Esophagus squamous epithelium (tissue), 5 donors: ENCODE results near the gene PPP1R14C. TPM values are rescaled to one million over a fixed set of nuclear protein-coding genes. Genes with fewer than 3 reads are reported as not detected.

Experiments used
- DNase-seq: peaks from one replicate; lab custom pipeline; 2025; lab: John Stamatoyannopoulos, UW
- H3K27ac ChIP-seq, 4 donors: fragments of 200-600 bp; sonication (generic); one replicate each; pipeline ENCODE4 v1.5.1; 2016 to 2019; ENCODE audit warnings: mild to moderate bottlenecking in 1 of 4
- H3K27me3 ChIP-seq, 4 donors: fragments of 200-600 bp; sonication (generic); 1 replicate in 3 of 4; 2 replicates in 1 of 4; pipeline versions ENCODE4 v1.5.1 to v1.6.0; 2017 to 2021; ENCODE audit warnings: antibody characterized with exemption in 1 of 4
- H3K36me3 ChIP-seq, 3 donors: fragments of 200-600 bp; sonication (generic); one replicate each; pipeline ENCODE4 v1.5.1; 2016 to 2019
- H3K4me1 ChIP-seq, 3 donors: fragments of 200-600 bp; sonication (generic); one replicate each; pipeline ENCODE4 v1.5.1; 2017 to 2019
- H3K4me3 ChIP-seq, 4 donors: fragments of 200-600 bp; sonication (generic); 1 replicate in 3 of 4; 2 replicates in 1 of 4; pipeline ENCODE4 v1.5.1; 2016 to 2019; ENCODE audit warnings: mild to moderate bottlenecking in 2 of 4, moderate library complexity in 1 of 4
- H3K9me3 ChIP-seq, 3 donors: fragments of 200-600 bp; sonication (generic); one replicate each; pipeline ENCODE4 v1.5.1; 2016 to 2019
- CTCF ChIP-seq, 6 experiments: fragments of 450-650 bp in 4 of 6; fragments of 200-600 bp in 2 of 6; sonication (generic) in 2 of 6; IDR thresholded peaks; one replicate each; pipeline ENCODE4 v1.5.1; 2016 to 2019; ENCODE audit warnings: antibody characterized with exemption in 6 of 6, mild to moderate bottlenecking in 4 of 6, moderate library complexity in 4 of 6
- POLR2A ChIP-seq, 4 donors: fragments of 450-650 bp; IDR thresholded peaks; one replicate each; pipeline ENCODE4 v1.6.1; 2017; ENCODE audit warnings: antibody characterized with exemption in 4 of 4, mild to moderate bottlenecking in 4 of 4, moderate library complexity in 3 of 4
- WGBS, 2 donors: methylation state at CpG; one replicate each; pipeline ENCODE4 v1.1.5; 2018; 5-methylcytosine and 5-hydroxymethylcytosine counted together
- intact Hi-C: fragments of 100-400 bp; cut with DNase I; formaldehyde crosslinking; loops from one replicate; pipeline ENCODE4 v1.15.0; 2022
- total RNA-seq, 4 donors: library from RNA; depleted of rRNA; stranded (reverse); fragments of >200 nt; gene quantifications; one replicate each; pipeline ENCODE4 v1.1.0, GENCODE V29; 2016
- donor health status: DM: yes; HTN: yes; CAD: no.

The PPP1R14C gene
- total RNA-seq, 4 donors from 2014 or later, result 9.3 to 27.8 (median 21.3) TPM

DNA sequence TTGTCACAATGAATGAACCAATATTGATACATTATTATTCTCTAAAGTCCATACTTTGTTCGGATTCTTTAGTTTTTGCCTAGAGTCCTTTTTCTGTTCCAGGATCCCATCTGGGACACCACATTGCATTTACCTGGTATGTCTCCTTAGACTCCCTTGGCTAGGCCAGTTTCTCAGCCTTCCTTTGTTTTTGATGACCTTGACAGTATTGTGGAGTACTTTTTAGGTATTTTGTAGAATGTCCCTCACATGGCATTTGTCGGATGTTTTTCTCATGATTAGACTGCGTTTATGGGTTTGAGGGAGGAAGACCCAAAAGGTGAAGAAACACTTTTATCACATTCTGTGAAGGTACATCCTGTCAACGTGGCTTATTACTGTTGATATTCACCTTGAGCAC lies 16.9 kb downstream of the PPP1R14C start:
- TF ChIP-seq POLR2A (IDR thresholded peaks at IDR 0.05), result no peak
- no peak for TF ChIP-seq CTCF (IDR thresholded peaks at IDR 0.05)
- no peak overlapping the region for H3K27ac ChIP-seq
- no peaks in the 10 kb centered on the region for H3K9me3 ChIP-seq
- intact Hi-C loops, result no loop called here
- 64 to 75% methylated on average over 4 of the region's 4 CpGs for WGBS, 2 donors
- peaks cover 0 to 30% (median 7%) of the 10 kb centered on the region in 3 donors for H3K4me1 ChIP-seq
- H3K4me3 ChIP-seq, result no peak overlapping the region
- H3K36me3 ChIP-seq, result no peaks in the 10 kb centered on the region
- peaks cover 0 to 11% (median 0%) of the 10 kb centered on the region in 4 donors for H3K27me3 ChIP-seq
- no peak for DNase-seq

DNA sequence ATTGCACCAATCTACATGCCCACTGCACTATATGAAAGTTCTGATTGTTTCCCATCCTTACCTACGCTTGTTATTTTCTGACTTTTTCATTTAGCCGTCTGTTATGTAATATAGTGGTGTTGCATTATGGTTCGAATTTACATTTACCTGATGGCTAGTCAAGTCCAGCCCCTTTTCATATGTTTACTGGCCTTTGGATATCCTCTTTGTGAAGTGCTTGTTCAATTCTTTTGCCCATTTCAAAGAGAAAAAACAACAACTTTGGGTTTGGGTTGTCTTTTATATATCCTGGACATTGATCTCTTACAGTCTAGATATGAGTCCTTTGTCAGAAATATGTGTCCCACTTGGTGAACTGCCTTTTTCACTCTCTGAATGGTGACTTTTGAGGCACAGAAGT lies 21.1 kb downstream of the PPP1R14C start:
- intact Hi-C loops, result no loop called here
- WGBS, 2 donors, result 95 to 98% methylated on average over 3 of the region's 3 CpGs
- H3K27me3 ChIP-seq, result no peaks in the 10 kb centered on the region

DNA sequence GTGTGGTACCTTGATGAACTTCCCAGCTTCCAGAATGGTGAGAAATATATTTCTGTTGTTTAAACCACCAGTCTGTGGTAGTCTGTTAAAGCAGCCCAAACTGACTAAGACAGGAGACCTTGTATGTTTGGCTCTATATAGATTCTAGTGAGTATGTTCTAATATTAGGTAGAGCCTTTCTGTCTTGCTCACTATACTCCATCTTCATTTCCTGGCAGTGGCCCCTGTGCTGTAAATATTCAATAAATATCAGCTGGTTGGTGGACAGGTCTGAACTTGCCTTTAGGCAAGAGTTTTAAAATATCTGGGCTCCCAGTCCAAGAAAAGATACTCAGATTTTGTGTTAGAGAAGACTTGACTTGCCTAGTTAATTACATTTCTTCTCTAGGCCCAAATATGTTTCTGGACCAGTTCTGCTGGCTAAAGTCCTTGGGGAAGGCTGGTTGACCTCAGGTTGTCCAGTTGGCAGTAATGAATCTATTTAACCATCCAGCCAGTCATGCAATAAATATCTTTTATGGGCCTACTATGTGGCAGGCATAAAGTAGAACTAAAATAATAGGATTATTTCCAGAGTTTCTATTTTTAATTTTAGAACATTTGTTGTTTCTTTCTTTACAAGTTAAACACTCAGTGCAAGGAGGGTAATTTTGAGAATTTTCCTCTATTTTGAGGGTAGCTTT lies 22.3 kb downstream of the PPP1R14C start:
- intact Hi-C loops, result no loop called here
- no peaks in the 10 kb centered on the region for H3K9me3 ChIP-seq
- no peak for TF ChIP-seq CTCF (IDR thresholded peaks at IDR 0.05)
- no peak for TF ChIP-seq POLR2A (IDR thresholded peaks at IDR 0.05)
- no peak overlapping the region for H3K4me3 ChIP-seq
- no peaks in the 10 kb centered on the region for H3K4me1 ChIP-seq
- no peak for DNase-seq
- no peaks in the 10 kb centered on the region for H3K36me3 ChIP-seq
- H3K27ac ChIP-seq, result no peak overlapping the region
- no peaks in the 10 kb centered on the region for H3K27me3 ChIP-seq

More for the DNA sequence above, 21.1 kb downstream of the PPP1R14C start:
- no peak overlapping the region for H3K27ac ChIP-seq
- H3K4me1 ChIP-seq, result no peaks in the 10 kb centered on the region
- no peak for DNase-seq
- no peak for TF ChIP-seq POLR2A (IDR thresholded peaks at IDR 0.05)
- no peaks in the 10 kb centered on the region for H3K36me3 ChIP-seq
- H3K9me3 ChIP-seq, result no peaks in the 10 kb centered on the region
- H3K4me3 ChIP-seq, result no peak overlapping the region

DNA sequence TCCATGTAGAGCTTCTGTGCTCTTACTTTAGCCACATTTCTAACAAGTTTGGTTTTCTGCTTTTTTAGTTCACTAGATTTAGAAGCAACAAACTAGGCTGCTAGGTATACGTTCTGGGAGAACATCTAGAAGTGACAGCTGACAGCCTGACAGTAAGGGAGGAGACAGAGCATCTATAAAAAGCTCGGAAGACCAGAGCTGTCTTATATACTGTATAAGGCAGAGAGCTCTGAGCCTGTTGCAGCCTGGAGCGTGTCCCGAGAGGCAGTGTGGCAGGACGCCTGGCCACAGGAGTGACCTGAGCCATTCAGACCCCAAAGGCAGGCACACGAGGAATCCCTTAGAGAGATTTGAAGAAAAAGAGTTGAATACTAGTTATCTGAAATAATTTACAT lies 24.6 kb downstream of the PPP1R14C start:
- Histone ChIP-seq H3K36me3 (no peaks in the 10 kb centered on the region), H3K4me3 (no peak overlapping the region), H3K9me3 (no peaks in the 10 kb centered on the region), H3K27me3 (no peaks in the 10 kb centered on the region), H3K27ac (no peak overlapping the region), H3K4me1 (no peaks in the 10 kb centered on the region)
- intact Hi-C loops, result no loop called here
- DNase-seq, result no peak
- TF ChIP-seq CTCF (IDR thresholded peaks at IDR 0.05) (no peak), POLR2A (IDR thresholded peaks at IDR 0.05) (no peak)
- WGBS, 2 donors, result 70 to 88% methylated on average over 5 to 6 of the region's 6 CpGs

DNA sequence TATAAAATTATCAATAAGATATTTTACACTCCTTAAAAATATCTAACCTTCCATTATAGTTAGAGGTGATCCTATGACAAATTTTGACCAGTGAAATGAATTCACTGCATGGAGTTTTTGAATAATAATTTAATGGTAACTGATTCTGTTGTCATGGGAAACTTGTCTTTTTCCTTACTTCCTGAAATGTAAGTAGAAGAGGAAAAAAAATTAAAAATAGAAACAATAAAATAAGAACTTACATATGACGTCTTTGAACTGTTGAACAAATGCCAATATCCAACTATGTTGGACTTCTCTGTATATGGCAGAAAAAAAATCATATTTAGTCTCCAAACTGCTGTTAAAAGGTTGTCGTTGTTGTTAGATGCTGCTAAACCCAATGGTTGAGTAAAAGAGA lies 26.3 kb downstream of the PPP1R14C start:
- no peak overlapping the region for H3K4me3 ChIP-seq
- WGBS, 2 donors, result 48 to 55% methylated on average over 2 of the region's 2 CpGs
- H3K4me1 ChIP-seq, result no peaks in the 10 kb centered on the region
- H3K9me3 ChIP-seq, result no peaks in the 10 kb centered on the region
- intact Hi-C loops, result no loop called here
- H3K27ac ChIP-seq, result no peak overlapping the region
- TF ChIP-seq CTCF (IDR thresholded peaks at IDR 0.05) (no peak), POLR2A (IDR thresholded peaks at IDR 0.05) (no peak)
- no peak for DNase-seq
- H3K36me3 ChIP-seq, result no peaks in the 10 kb centered on the region
- no peaks in the 10 kb centered on the region for H3K27me3 ChIP-seq
